Measurements from ENCODE around the gene PGK1. TPM values are rescaled to one million over a fixed set of nuclear protein-coding genes. Genes with fewer than 3 reads are reported as not detected.
A peak's percentile ranks its signal among the peaks of the same experiment; 100 is the strongest.
"Not testable (repeated sequence)": the region's sequence is repeated elsewhere in the genome, so short reads cannot be mapped to it uniquely, and the experiment has no call there.

Gene PGK1
- 241 and 250 TPM in 2 replicates for total RNA-seq (2014; rRNA removed; shearing (Covaris generic))

GRCh38 chrX:78103623-78104446 lies at the start of gene PGK1:
TSS of gene PGK1 (plus strand) at chrX:78104248. CDS start at chrX:78104341, 93 bp downstream.
- DNase-seq (ENCODE audit: low spot score) = peak; percentile 95

GRCh38 chrX:78063687-78064086 lies 40.4 kb upstream of the PGK1 start:
- no peak for DNase-seq (ENCODE audit: low spot score)

GRCh38 chrX:78064152-78064551 lies 39.9 kb upstream of the PGK1 start:
- DNase-seq (ENCODE audit: low spot score) = no peak

- DNase-seq (ENCODE audit: low spot score) = peak; percentile 57
Measured at GRCh38 chrX:78064698-78065601, 39.1 kb upstream of the PGK1 start.

- DNase-seq (ENCODE audit: low spot score) = no peak
Measured at GRCh38 chrX:78066110-78066509, 37.9 kb upstream of the PGK1 start.

GRCh38 chrX:78071331-78071730 lies 32.7 kb upstream of the PGK1 start:
- DNase-seq (ENCODE audit: low spot score) = no peak

GRCh38 chrX:78073147-78074077 lies 30.6 kb upstream of the PGK1 start:
- not testable (repeated sequence) for DNase-seq (ENCODE audit: low spot score)

- DNase-seq (ENCODE audit: low spot score) = no peak
Measured at GRCh38 chrX:78074088-78074487, 30.0 kb upstream of the PGK1 start.

GRCh38 chrX:78075787-78076389 lies 28.2 kb upstream of the PGK1 start:
- no peak for DNase-seq (ENCODE audit: low spot score)

- not testable (repeated sequence) for DNase-seq (ENCODE audit: low spot score)
Measured at GRCh38 chrX:78081413-78081812, 22.6 kb upstream of the PGK1 start.

- peak; percentile 69 for DNase-seq (ENCODE audit: low spot score)
Measured at GRCh38 chrX:78092296-78092695, 11.8 kb upstream of the PGK1 start.

GRCh38 chrX:78098108-78098507 lies 5.9 kb upstream of the PGK1 start:
- DNase-seq (ENCODE audit: low spot score) = no peak

- no peak for DNase-seq (ENCODE audit: low spot score)
Measured at GRCh38 chrX:78102091-78102490, 2.0 kb upstream of the PGK1 start.

- DNase-seq (ENCODE audit: low spot score) = no peak
Measured at GRCh38 chrX:78103001-78103622, 936 bp upstream of the PGK1 start.

GRCh38 chrX:78104447-78105176 lies 564 bp downstream of the PGK1 start:
- DNase-seq (ENCODE audit: low spot score) = peak; percentile 29

GRCh38 chrX:78105944-78106650 lies 2.0 kb downstream of the PGK1 start:
- no peak for DNase-seq (ENCODE audit: low spot score)

- DNase-seq (ENCODE audit: low spot score) = no peak
Measured at GRCh38 chrX:78106651-78106986, 2.6 kb downstream of the PGK1 start.

- DNase-seq (ENCODE audit: low spot score) = no peak
Measured at GRCh38 chrX:78109458-78109857, 5.4 kb downstream of the PGK1 start.
